Measurements from ENCODE around the gene MAP3K3.

Gene MAP3K3

GRCh38 chr17:63649813-63650212 lies 27.6 kb downstream of the MAP3K3 start:
- Histone ChIP-seq H3K27ac (ENCODE audit: low read length) (no peak overlapping the region), H3K9me3 (ENCODE audit: control insufficient read depth, insufficient read depth, low read length) (no peaks in the 10 kb centered on the region), H3K27me3 (ENCODE audit: control insufficient read depth, insufficient read depth, low read length) (no peaks in the 10 kb centered on the region), H3K4me3 (ENCODE audit: low read length) (no peak overlapping the region), H3K36me3 (ENCODE audit: control insufficient read depth, insufficient read depth, low read length) (no peaks in the 10 kb centered on the region; the same call in 1 of the 2 replicates), H3K4me1 (ENCODE audit: control insufficient read depth, insufficient read depth, low read length) (peaks cover 4% of the 10 kb centered on the region; the same call in 1 of the 2 replicates)
- no CpG with 5 or more reads among the region's 1 CpG for WGBS (ENCODE audit: insufficient coverage, insufficient read length)
- DNase-seq (ENCODE audit: low read depth, low spot score): no peak

GRCh38 chr17:63652106-63652505 lies 29.9 kb downstream of the MAP3K3 start:
- H3K27ac ChIP-seq (ENCODE audit: low read length): no peak overlapping the region
- H3K4me1 ChIP-seq (ENCODE audit: control insufficient read depth, insufficient read depth, low read length): peaks cover 3% of the 10 kb centered on the region; the same call in 1 of the 2 replicates
- H3K36me3 ChIP-seq (ENCODE audit: control insufficient read depth, insufficient read depth, low read length): no peaks in the 10 kb centered on the region; the same call in 1 of the 2 replicates
- no peaks in the 10 kb centered on the region for H3K9me3 ChIP-seq (ENCODE audit: control insufficient read depth, insufficient read depth, low read length)
- no peaks in the 10 kb centered on the region for H3K27me3 ChIP-seq (ENCODE audit: control insufficient read depth, insufficient read depth, low read length)
- DNase-seq (ENCODE audit: low read depth, low spot score): no peak
- no CpG with 5 or more reads among the region's 3 CpGs for whole genome bisulfite sequencing (ENCODE audit: insufficient coverage, insufficient read length)
- H3K4me3 ChIP-seq (ENCODE audit: low read length): no peak overlapping the region

GRCh38 chr17:63653050-63653449 lies 30.8 kb downstream of the MAP3K3 start:
- Histone ChIP-seq H3K36me3 (ENCODE audit: control insufficient read depth, insufficient read depth, low read length) (peaks cover 2% of the 10 kb centered on the region; the same call in 1 of the 2 replicates), H3K4me3 (ENCODE audit: low read length) (no peak overlapping the region)
- no peak for DNase-seq (ENCODE audit: low read depth, low spot score)

GRCh38 chr17:63657786-63658185 lies 35.6 kb downstream of the MAP3K3 start:
- no peak for DNase-seq (ENCODE audit: low read depth, low spot score)
- Histone ChIP-seq H3K4me3 (ENCODE audit: low read length) (no peak overlapping the region), H3K9me3 (ENCODE audit: control insufficient read depth, insufficient read depth, low read length) (no peaks in the 10 kb centered on the region), H3K4me1 (ENCODE audit: control insufficient read depth, insufficient read depth, low read length) (no peaks in the 10 kb centered on the region; the same call in 1 of the 2 replicates), H3K27ac (ENCODE audit: low read length) (no peak overlapping the region), H3K36me3 (ENCODE audit: control insufficient read depth, insufficient read depth, low read length) (peaks cover 2% of the 10 kb centered on the region; the same call in 1 of the 2 replicates), H3K27me3 (ENCODE audit: control insufficient read depth, insufficient read depth, low read length) (no peaks in the 10 kb centered on the region)
- no CpG with 5 or more reads among the region's 3 CpGs for WGBS (ENCODE audit: insufficient coverage, insufficient read length)

More at GRCh38 chr17:63653050-63653449, 30.8 kb downstream of the MAP3K3 start:
- no CpG with 5 or more reads among the region's 2 CpGs for WGBS (ENCODE audit: insufficient coverage, insufficient read length)
- H3K9me3 ChIP-seq (ENCODE audit: control insufficient read depth, insufficient read depth, low read length): no peaks in the 10 kb centered on the region
- no peaks in the 10 kb centered on the region for H3K4me1 ChIP-seq (ENCODE audit: control insufficient read depth, insufficient read depth, low read length)
- H3K27me3 ChIP-seq (ENCODE audit: control insufficient read depth, insufficient read depth, low read length): no peaks in the 10 kb centered on the region
- no peak overlapping the region for H3K27ac ChIP-seq (ENCODE audit: low read length)

GRCh38 chr17:63658366-63658765 lies 36.1 kb downstream of the MAP3K3 start:
- Histone ChIP-seq H3K9me3 (ENCODE audit: control insufficient read depth, insufficient read depth, low read length) (no peaks in the 10 kb centered on the region), H3K4me1 (ENCODE audit: control insufficient read depth, insufficient read depth, low read length) (no peaks in the 10 kb centered on the region; the same call in 1 of the 2 replicates), H3K36me3 (ENCODE audit: control insufficient read depth, insufficient read depth, low read length) (peaks cover 2% of the 10 kb centered on the region; the same call in 1 of the 2 replicates), H3K27me3 (ENCODE audit: control insufficient read depth, insufficient read depth, low read length) (no peaks in the 10 kb centered on the region), H3K27ac (ENCODE audit: low read length) (no peak overlapping the region), H3K4me3 (ENCODE audit: low read length) (no peak overlapping the region)
- no CpG with 5 or more reads among the region's 1 CpG for WGBS (ENCODE audit: insufficient coverage, insufficient read length)
- no peak for DNase-seq (ENCODE audit: low read depth, low spot score)

GRCh38 chr17:63659850-63660249 lies 37.6 kb downstream of the MAP3K3 start:
- H3K9me3 ChIP-seq (ENCODE audit: control insufficient read depth, insufficient read depth, low read length): no peaks in the 10 kb centered on the region
- H3K4me1 ChIP-seq (ENCODE audit: control insufficient read depth, insufficient read depth, low read length): no peaks in the 10 kb centered on the region; the same call in 1 of the 2 replicates
- no peaks in the 10 kb centered on the region for H3K27me3 ChIP-seq (ENCODE audit: control insufficient read depth, insufficient read depth, low read length)
- H3K27ac ChIP-seq (ENCODE audit: low read length): no peak overlapping the region
- no peak for DNase-seq (ENCODE audit: low read depth, low spot score)
- H3K36me3 ChIP-seq (ENCODE audit: control insufficient read depth, insufficient read depth, low read length): 0 out of 2 replicates have a peak, but pooled peaks cover 2% of the 10 kb centered on the region
- no CpG with 5 or more reads among the region's 3 CpGs for WGBS (ENCODE audit: insufficient coverage, insufficient read length)
- no peak overlapping the region for H3K4me3 ChIP-seq (ENCODE audit: low read length)

GRCh38 chr17:63665527-63666214 lies 43.5 kb downstream of the MAP3K3 start:
- Histone ChIP-seq H3K27me3 (ENCODE audit: control insufficient read depth, insufficient read depth, low read length) (no peaks in the 10 kb centered on the region), H3K4me1 (ENCODE audit: control insufficient read depth, insufficient read depth, low read length) (no peaks in the 10 kb centered on the region; the same call in 1 of the 2 replicates), H3K9me3 (ENCODE audit: control insufficient read depth, insufficient read depth, low read length) (no peaks in the 10 kb centered on the region), H3K36me3 (ENCODE audit: control insufficient read depth, insufficient read depth, low read length) (no peaks in the 10 kb centered on the region), H3K4me3 (ENCODE audit: low read length) (no peak overlapping the region), H3K27ac (ENCODE audit: low read length) (no peak overlapping the region)
- no CpG with 5 or more reads among the region's 5 CpGs for WGBS (ENCODE audit: insufficient coverage, insufficient read length)
- no peak for DNase-seq (ENCODE audit: low read depth, low spot score)

GRCh38 chr17:63672856-63673255 lies 50.6 kb downstream of the MAP3K3 start:
- no peaks in the 10 kb centered on the region for H3K9me3 ChIP-seq (ENCODE audit: control insufficient read depth, insufficient read depth, low read length)
- H3K36me3 ChIP-seq (ENCODE audit: control insufficient read depth, insufficient read depth, low read length): no peaks in the 10 kb centered on the region
- no peak for DNase-seq (ENCODE audit: low read depth, low spot score)
- H3K4me1 ChIP-seq (ENCODE audit: control insufficient read depth, insufficient read depth, low read length): peaks cover 4% of the 10 kb centered on the region; the same call in 1 of the 2 replicates
- no peak overlapping the region for H3K27ac ChIP-seq (ENCODE audit: low read length)
- WGBS (ENCODE audit: insufficient coverage, insufficient read length): no CpG with 5 or more reads among the region's 2 CpGs
- no peak overlapping the region for H3K4me3 ChIP-seq (ENCODE audit: low read length)
- no peaks in the 10 kb centered on the region for H3K27me3 ChIP-seq (ENCODE audit: control insufficient read depth, insufficient read depth, low read length)

- no peak overlapping the region for H3K27ac ChIP-seq (ENCODE audit: low read length)
- H3K27me3 ChIP-seq (ENCODE audit: control insufficient read depth, insufficient read depth, low read length): no peaks in the 10 kb centered on the region
- no CpG with 5 or more reads among the region's 4 CpGs for WGBS (ENCODE audit: insufficient coverage, insufficient read length)
These were observed 53.0 kb downstream of the MAP3K3 start for GRCh38 chr17:63675231-63675606.

GRCh38 chr17:63675607-63676546 lies 53.7 kb downstream of the MAP3K3 start:
- Histone ChIP-seq H3K27me3 (ENCODE audit: control insufficient read depth, insufficient read depth, low read length) (no peaks in the 10 kb centered on the region), H3K36me3 (ENCODE audit: control insufficient read depth, insufficient read depth, low read length) (no peaks in the 10 kb centered on the region), H3K27ac (ENCODE audit: low read length) (no peak overlapping the region), H3K4me1 (ENCODE audit: control insufficient read depth, insufficient read depth, low read length) (peaks cover 4% of the 10 kb centered on the region; the same call in 1 of the 2 replicates), H3K4me3 (ENCODE audit: low read length) (no peak overlapping the region), H3K9me3 (ENCODE audit: control insufficient read depth, insufficient read depth, low read length) (no peaks in the 10 kb centered on the region)
- DNase-seq (ENCODE audit: low read depth, low spot score): no peak
- no CpG with 5 or more reads among the region's 6 CpGs for WGBS (ENCODE audit: insufficient coverage, insufficient read length)

More at GRCh38 chr17:63675231-63675606, 53.0 kb downstream of the MAP3K3 start:
- H3K9me3 ChIP-seq (ENCODE audit: control insufficient read depth, insufficient read depth, low read length): no peaks in the 10 kb centered on the region
- no peaks in the 10 kb centered on the region for H3K36me3 ChIP-seq (ENCODE audit: control insufficient read depth, insufficient read depth, low read length)
- peaks cover 4% of the 10 kb centered on the region; the same call in 1 of the 2 replicates for H3K4me1 ChIP-seq (ENCODE audit: control insufficient read depth, insufficient read depth, low read length)
- H3K4me3 ChIP-seq (ENCODE audit: low read length): no peak overlapping the region
- DNase-seq (ENCODE audit: low read depth, low spot score): no peak

All from iPS DF 6.9 (cell line).